CD4-positive, alpha-beta T cell treated with Interferon gamma for 1 hour (primary cell): Measurements from ENCODE around the gene CDC123.
"Not testable (repeated sequence)": the region's sequence is repeated elsewhere in the genome, so short reads cannot be mapped to it uniquely, and the experiment has no call there.

Experiments used
- DNase-seq: peaks from one replicate; pipeline ENCODE4 v3.0.0-alpha.2; 2020

CDC123 gene, protein sequence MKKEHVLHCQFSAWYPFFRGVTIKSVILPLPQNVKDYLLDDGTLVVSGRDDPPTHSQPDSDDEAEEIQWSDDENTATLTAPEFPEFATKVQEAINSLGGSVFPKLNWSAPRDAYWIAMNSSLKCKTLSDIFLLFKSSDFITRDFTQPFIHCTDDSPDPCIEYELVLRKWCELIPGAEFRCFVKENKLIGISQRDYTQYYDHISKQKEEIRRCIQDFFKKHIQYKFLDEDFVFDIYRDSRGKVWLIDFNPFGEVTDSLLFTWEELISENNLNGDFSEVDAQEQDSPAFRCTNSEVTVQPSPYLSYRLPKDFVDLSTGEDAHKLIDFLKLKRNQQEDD

DNA sequence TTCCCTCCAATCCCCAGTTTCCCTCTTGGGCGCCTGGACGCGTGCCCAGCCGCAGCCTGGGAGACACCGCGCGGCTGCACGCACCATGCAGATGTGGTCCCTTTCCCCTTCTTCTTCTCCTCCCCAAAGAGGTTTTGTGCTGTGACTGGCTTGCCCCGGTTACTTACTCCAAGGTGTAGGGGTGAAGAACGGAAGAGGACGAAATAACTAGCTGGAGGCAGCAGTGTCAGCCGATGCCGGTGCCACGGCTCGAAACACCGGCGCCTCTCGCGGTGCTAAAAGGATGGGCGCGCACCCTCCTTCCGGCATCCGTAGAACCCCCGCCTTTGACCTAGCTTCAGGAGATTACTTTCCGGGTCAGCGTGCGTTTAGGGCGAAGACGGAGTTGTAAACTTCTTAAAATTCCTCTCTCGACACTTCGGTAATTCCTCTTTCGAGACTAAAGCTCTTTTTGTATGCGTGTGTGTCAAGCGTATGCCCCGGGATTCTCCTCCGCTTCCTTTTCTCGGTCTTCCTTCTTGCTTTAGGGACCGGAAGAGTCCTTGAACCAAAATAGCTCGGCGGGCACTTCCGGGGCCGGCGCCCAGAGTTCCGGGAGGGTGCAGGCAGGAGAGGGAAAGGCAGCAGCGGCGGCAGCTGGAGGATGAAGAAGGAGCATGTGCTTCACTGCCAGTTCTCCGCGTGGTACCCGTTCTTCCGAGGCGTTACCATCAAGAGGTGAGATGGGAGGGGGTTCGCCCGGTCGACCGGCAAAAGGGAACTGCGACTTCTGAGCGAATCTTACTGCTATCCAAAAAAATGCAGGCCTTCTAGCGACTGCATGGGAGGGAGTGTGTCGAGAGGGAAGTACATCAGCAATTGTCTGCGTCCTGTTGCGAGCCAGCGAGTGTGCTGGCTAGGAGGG lies at the start of gene CDC123, which contains the start of gene NUDT5:
TSS of gene CDC123 (plus strand) at position 586 of the 904 bp plus-strand sequence. CDS start at position 644, 58 bp downstream.
TSS of gene NUDT5 (minus strand) at position 289 of the 904 bp plus-strand sequence. CDS start 9,600 bp downstream, outside the sequence.
- peak; percentile 78 for DNase-seq

DNA sequence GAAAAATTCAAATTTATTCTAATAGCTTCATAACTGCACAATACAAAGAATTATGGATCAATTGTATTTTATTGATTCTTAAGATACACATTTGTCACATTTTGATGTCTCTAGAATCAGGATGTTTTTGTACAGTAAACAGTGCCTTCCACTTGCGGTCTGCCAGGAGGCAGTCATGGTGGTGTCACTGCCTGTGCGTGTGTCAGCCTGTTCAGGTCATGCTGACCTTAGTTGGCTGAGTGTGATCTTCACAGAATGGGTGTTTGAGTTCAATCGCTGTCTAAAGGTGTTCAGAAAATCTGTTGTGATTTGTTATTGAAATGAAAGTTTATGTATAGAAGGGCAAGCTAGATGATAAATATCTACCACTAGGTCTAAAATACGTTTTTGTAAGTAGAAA lies 45.8 kb upstream of the CDC123 start:
- DNase-seq = no peak

DNA sequence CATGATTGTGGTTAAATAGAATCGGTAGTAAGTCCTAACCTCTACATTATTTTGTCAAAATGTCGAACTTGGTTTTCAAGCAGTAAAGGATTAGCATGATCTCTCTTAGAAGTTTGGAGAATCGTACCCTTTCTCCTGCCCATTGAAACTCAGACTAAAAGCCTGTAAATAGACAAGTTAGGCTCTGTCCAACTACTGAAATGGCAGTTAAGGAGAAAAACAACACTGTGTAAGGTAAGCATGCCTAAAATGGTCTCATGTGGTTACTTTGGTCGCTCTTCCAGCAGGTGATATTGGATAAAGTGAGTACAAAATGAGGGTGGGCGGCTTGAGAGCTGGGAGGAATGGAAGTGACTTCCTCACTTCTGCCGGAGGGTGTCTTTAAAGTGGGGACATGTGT lies 41.5 kb upstream of the CDC123 start:
- no peak for DNase-seq

DNA sequence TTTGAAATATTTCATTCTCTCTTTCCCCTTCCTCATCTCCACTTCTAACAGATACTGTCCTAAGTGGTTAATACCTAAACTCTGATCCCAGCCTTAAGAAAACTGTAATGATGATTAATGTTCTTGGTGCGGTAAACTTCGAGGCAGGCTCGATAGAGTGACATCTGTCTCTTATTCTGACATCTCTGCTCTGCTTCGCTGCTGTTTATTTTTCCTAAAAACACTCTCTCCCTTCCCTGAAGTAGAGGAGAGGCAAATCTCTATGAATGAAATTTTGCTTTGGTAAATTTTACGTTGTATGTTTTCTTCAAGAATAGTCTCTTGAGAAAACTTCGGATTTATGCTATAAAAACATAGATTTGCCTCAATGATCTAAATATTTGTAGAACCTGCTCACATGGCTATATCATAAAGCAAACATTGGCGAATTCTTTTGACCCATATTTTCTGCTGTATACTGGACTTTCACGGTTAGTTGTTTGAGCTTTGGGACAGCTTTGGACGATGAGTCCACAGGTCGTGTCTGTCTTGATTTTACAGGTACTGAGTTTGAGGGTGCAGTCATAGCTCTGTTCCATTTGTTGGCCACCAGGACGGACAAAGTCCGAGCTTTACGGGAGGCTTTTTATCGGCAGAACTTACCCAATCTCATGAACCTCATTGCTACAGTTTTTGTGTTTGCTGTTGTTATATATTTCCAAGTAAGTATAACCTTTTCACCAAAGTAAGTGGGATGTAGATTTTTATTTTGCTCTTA lies 39.4 kb upstream of the CDC123 start:
- DNase-seq = no peak

DNA sequence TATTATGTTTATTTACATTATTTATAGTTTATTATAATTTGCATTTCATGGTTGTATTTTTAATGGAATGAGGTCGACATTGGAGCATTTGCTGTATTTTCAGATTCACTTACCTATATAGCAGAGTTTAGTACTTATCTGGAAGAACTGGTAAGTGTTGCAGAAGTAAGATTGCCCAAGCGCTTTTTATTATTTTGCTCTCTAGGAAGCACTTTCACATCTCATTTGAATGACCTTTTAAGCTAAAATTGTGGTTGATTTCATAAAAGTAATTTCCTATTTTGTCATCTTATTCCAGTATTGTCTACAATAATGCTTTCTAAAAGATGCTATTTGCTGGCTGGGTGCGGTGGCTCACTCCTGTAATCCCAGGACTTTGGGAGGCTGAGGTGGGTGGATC lies 37.9 kb upstream of the CDC123 start:
- DNase-seq = no peak

DNA sequence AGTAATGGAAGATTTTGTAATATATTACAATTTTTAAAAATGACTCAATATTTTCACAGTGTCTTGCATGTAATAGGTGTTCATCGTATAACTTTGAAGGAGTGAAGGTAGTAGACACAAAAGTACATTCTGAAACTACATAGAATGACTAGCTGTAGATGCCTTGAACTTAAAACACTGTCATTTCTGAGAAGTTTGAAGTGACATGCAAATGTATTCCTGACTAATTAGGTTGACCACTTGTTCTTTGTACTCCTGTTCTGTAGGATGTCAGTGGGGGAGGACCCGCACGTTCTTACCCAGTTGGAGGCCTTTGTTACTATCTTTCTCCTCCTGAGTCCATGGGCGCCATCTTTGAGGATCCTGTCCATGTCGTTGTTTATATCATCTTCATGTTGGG lies 35.3 kb upstream of the CDC123 start:
- no peak for DNase-seq

DNA sequence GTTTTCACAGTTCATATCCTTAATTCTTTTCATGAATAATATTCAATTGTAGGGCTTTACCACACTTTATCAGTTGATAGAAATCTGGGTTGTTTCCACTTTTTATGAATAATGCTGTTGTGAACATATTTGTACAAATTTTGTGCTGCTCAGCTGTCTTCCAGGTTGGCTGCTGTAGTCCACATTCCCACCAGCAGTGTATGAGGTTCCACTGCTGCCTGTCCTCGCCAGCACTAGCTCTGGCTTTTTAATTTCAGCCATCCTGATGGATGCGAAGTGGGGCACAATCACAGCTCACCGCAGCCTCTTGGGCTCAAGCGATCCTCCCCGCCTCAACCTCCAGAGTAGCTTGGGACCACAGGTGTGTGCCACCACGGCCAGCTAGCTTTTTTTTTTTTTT lies 33.1 kb upstream of the CDC123 start:
- no peak for DNase-seq

DNA sequence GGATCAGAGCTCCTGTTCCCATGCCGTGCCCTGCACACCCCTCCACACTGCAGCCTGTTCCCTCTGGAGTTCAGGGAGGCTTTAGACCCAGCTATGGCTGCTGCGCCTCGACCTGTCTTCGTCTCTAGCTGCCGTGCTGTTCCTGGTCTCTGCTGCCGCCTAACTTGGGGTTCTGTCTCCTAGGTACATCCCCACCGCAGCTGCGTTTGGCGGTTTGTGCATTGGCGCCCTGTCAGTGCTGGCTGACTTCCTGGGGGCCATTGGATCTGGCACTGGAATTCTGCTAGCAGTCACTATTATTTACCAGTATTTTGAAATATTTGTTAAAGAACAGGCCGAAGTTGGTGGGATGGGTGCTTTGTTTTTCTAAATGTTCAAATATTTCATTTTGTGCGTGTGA lies 31.9 kb upstream of the CDC123 start:
- no peak for DNase-seq

DNA sequence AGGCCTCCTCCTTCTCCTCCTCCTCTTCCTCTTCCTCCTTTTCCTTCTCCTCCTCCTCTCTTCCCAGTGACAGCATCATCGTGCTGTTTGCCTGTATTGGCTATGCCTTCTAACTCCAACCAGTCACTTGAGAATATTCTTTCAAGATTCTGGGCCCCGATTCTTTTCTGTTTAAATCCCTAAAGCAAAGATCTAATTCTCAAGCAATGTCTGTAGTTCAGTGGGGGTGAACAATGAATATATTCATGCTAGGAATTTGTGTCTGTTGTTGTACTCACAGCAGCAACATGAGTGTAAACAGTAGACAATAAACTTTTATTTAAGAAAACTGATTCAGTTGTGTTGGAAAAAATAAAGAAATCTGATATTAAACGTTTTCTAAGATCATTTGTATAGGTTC lies 31.0 kb upstream of the CDC123 start:
- no peak for DNase-seq

DNA sequence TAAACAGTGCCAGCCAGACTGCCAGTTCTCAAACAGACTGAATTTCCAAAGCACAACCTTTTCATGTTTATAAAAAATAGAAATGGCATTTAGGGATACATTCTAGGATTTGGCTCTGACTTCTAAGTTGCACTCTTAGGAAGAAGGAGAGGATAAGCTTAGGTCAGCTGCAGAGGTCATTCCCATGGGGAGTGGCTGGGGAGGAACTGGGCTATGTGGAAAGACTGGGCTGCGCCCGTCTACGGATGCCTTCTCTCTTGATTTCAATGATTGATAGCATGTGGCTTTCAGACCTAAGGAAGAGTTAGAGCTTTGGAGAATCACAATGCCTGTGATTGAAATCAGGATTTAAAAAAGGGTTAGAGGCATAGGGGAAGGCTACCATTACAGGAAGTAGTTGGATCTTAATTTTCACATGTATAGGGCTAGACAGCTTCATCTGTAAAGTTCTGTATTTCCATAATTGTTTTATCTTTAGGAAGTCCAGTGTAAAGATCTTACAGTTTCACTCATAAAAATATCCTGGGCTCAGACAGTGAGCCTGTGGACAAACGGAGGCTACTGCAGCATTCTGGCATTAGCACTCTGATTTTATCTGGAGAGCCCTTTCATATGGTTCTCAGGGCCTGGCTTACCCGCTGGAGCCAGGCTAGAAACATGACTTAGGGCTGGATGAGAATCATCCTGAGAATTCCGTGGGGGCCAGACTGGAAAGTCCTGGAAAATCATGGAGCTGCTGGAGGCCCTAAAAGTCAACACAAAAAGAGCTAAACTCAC lies 29.8 kb upstream of the CDC123 start:
- no peak for DNase-seq

DNA sequence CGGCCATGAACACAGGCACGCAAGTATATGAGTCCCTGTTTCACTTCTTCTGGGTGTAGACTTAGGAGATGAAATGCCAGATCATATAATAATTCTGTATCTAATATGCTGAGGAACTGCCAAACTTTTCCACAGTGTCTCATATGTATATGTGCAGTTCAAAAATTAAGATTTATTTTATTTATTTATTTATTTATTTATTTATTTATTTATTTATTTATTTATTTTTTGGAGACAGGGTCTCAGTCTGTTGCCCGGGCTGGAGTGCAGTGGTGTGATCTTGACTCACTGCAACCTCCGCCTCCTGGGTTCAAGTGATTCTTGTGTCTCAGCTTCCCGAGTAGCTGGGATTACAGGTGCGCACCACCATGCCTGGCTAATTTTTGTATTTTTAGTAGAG lies 24.5 kb upstream of the CDC123 start:
- not testable (repeated sequence) for DNase-seq

DNA sequence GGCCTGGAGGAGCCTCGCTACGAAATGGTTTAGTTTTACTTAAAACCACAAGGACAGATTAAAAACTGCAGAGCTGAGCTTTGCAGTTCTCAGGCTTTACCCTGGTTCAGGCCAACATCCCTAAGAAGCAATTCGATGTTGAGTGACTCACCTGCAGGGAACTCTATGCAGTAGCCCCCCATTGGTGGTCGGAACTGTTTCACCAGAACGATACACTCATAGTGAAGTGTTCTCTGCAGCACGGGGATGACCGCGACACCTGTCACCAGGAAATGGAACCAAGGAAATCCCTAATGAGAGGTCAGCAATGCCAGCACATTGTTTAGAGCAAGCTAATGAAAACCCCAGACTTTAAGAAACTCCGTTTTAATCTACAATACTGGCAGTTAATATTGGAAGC lies 18.3 kb upstream of the CDC123 start:
- no peak for DNase-seq

DNA sequence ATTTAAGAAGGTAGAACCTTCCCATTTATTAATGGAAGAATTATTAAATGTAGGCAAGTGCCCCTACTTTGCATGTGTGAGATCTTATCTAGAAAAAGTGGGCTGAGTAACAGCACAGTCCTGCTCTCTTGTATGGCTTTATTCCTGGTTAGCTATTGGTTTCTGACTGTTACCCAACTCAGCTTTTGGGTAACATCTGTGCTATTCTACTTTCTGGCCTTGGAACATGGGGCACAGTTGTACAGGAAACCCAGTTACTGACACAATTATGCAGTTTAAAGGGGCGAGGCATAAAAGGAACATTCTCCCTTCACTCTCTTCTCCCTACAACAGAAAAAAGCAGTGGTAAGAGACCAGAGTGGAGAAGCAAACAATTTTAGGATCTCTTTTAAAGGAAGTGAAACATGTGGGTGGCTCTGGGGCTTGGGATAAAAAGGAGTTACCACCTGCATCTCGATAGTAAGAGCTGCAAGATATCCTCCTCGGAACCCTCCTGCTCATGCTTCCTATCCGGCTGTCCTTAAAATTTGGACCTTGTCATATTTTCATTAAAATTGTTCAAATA lies 16.3 kb upstream of the CDC123 start:
- DNase-seq = no peak

DNA sequence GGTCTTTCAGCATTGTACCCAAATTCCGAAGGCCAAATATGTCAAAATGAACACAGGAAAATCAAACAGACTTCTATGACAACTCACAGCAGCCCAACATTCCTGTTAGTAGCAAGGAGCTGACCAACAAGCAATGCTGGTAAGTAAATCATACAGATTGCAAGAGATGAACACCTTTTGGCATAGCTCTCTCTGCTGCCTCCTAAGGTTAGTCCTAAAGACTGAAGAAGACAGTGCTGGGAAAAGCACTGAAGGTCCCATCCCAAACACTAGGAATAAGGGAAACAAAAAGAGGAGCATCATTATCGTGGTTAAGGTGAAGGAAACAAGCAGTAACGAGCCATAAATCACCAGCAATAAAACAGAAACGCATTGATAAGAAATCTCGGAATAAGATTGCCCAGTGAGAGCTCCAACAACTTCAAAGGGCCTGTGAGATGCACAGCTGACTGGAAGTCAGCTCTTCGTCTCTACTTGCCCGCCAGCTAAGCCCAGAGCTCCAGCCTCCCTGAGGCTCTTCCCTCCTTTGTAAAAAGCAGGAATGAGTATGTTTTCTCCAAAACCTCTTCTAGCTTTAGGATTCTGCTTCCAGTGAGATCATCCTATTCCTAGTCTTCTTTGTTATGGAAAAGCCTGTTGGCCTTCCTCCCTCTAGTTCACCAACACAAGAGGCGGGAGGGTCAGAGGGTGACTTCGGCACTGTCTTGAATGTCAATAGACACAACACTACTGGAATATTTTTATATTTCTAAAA lies 15.6 kb upstream of the CDC123 start:
- DNase-seq = no peak

DNA sequence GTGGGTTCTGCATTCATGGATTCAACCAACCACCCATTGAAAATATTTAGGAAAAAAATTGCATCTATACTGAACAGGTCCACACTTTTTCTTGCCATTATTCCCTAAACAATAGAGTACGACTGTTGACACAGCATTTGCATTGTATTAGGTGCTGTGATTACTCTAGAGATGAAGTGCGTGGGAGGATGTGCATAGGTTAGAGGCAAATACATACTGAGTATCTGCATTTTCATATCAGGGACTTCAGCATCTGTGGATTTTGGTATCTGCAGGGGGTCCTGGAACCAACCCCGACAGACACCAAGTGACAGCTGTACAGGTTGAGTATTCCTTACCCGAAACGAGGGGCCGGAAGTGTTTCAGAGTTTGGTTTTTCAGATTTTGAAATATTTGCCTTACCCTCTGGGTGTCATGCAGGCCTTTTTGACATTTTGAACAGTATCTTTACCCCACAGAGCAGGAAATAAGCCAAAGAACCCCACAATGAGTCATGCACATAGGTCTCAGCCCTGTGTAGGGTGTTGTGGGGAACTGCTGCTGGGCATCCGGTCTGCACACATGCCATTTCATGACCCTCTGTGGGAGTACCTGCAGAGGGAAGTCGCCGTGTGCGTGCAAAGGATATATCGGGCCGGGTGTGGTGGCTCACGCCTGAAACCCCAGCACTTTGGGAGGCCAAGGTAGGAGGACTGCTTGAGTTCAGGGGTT lies 14.8 kb upstream of the CDC123 start:
- DNase-seq = peak; percentile 73

DNA sequence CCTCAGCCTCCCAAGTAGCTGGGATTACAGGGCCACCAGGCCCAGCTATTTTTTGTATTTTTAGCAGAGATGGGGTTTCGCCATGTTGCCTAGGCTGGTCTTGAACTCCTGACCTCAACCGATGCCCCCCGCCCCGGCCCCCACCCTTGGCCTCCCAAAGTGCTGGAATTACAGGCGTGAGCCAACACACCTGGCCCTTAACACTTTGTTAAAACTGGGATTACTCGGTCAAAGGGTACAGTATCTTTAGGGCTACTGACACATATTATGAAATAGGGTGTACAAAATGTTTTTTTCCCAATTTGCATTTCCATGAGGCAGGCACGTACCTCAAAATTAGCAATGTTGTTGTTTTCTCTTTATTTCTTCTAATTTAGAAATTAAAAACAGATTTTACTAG lies 11.8 kb upstream of the CDC123 start:
- no peak for DNase-seq

DNA sequence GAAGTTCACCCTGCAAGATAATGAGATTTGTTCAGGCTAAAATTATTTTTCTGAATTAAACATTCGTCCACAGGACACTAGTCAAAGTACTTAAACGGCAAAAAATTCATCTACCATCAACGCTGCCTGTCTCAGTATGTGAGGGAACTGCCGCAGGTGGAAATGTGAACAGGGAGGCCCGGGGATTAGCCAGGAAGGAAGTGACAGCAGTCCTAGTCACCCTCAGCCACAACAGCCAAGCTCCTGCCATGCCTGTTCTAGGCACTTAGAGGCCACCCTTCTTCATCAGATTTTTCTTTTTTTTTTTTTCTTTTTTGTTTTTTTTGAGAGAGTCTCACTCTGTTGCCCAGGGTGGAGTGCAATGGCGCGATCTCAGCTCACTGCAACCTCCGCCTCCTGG lies 9.7 kb upstream of the CDC123 start:
- DNase-seq = no peak

DNA sequence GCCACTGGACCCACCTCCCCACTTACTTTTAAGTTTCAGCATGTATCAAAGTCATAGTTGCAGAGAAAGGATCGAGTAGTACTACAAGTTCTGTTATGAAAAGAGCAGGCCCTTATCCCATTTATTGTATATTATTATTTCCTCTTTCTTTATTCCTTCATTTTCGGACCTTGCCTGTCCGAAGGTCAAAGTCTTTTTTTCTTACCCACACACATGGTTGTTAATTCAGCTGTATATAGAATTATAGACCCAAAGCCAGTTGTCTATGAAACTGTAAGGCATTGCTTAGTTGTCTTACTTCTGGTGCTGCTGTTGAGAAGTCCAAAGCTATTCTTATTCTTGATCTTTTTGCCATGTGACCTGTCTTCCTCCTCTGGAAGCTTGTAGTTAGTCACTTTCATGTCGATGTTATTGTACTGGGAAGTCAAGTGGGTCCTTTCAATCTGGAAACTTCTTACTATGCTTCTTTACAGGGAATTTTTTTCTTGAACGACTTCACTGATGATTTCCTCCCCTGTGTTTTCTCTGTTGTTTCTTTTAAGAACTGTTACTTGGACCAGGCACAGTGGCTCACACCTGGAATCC lies 8.6 kb upstream of the CDC123 start:
- DNase-seq = no peak

DNA sequence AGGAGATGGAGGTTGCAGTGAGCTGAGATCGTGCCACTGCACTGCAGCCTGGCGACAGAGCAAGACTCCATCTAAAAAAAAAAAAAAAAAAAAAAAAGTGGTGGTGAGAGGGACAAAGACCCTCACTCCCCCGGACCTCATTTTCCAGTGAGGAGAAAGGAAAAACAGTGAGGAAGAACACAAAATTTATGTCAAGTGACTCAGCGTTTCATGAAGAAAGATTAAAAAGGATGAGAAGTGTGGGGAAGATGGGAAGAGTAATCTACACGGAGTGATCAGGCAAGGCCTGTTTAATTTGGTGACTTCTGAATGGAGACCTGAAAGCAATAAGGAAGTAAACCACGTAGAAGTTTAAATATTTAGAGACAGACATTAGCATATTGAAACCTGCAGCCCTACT lies 7.3 kb upstream of the CDC123 start:
- no peak for DNase-seq

DNA sequence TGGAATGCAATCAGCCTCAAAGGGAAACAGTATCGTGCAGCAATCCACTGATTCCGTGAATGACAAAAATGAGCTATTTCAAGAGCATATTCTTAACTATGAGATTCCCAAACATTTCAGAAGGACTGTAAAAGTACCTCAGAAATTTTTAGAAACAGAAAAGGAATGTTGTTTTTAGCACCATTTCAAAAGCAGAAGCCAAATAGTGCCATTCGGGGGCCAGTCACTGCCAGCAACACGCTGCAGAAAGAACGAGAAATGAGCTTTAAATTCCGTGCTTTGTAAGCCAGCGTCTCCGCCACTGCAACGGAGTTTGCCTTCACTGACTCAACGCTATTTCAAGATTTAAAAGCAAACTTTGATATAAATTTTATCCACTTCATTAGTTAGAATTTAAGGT lies 6.6 kb upstream of the CDC123 start:
- no peak for DNase-seq
